ENCODE data around the gene PDCD1. TPM values are rescaled to one million over a fixed set of nuclear protein-coding genes. Genes with fewer than 3 reads are reported as not detected.

PDCD1 gene
- total RNA-seq, 1 experiment from 2014 or later: 0.22 TPM

- CTCF ChIA-PET: no interaction called here
- DNase-seq (ENCODE audit: low read depth, low spot score) (no peak), ATAC-seq (peak; percentile 23; the same call in 1 of the 2 replicates)
- Histone ChIP-seq H3K4me3 (replicated peaks in 1 of 2; ENCODE audit: low read depth in 1 of 2, low read length in 2 of 2) (no peak overlapping the region), H3K4me1 (ENCODE audit: control insufficient read depth in 1 of 2, insufficient read depth in 2 of 2, low read length in 2 of 2) (no peaks in the 10 kb centered on the region), H3K9ac (ENCODE audit: low read length) (no peak overlapping the region), H3K79me2 (ENCODE audit: insufficient read depth, low read length) (no peaks in the 10 kb centered on the region), H3K4me2 (ENCODE audit: low read length) (no peak overlapping the region), H4K20me1 (ENCODE audit: insufficient read depth) (no peaks in the 10 kb centered on the region), H3K27me3 (ENCODE audit: insufficient read depth, low read length) (no peaks in the 10 kb centered on the region), H2AFZ (ENCODE audit: low read depth, low read length, poor library complexity, severe bottlenecking) (no peak overlapping the region), H3K27ac (ENCODE audit: low read depth, low read length) (no peak overlapping the region), H3K36me3 (ENCODE audit: control insufficient read depth in 1 of 2, insufficient read depth in 2 of 2, low read length in 2 of 2) (no peaks in the 10 kb centered on the region), H3K9me3 (ENCODE audit: control insufficient read depth in 1 of 2, insufficient read depth in 1 of 2, low read depth in 1 of 2, low read length in 2 of 2) (no peaks in the 10 kb centered on the region), H3K9me2 (ENCODE audit: insufficient read depth) (no peaks in the 10 kb centered on the region)
- BruUV-seq (replicated peaks): no TSS peak
- RAD21 ChIA-PET (ENCODE audit: low non-redundant PET in 1 of 2, low total read pairs in 2 of 2, uncharacterized antibody in 2 of 2, unreplicated experiment in 2 of 2): no interaction called here
- POLR2A ChIA-PET: no interaction called here
- intact Hi-C loops (cut with micrococcal nuclease): no loop called here
- TF ChIP-seq ELF1 (IDR thresholded peaks at IDR 0.05; ENCODE audit: borderline replicate concordance, low read depth) (no peak), SP1 (IDR thresholded peaks at IDR 0.05; ENCODE audit: low read depth) (no peak), CTCF (IDR thresholded peaks at IDR 0.05 in 2 of 3, conservative IDR thresholded peaks at IDR 0.05 in 1 of 3; ENCODE audit: borderline replicate concordance in 1 of 3, insufficient read depth in 1 of 3, low read depth in 2 of 3, low read length in 2 of 3) (0 out of 6 replicates have a peak, but pooled peaks of 1 of the 3 experiments have one; percentile 4), RAD21 (IDR thresholded peaks at IDR 0.05; ENCODE audit: low read depth) (no peak), SRF (IDR thresholded peaks at IDR 0.05; ENCODE audit: low read depth) (no peak)
Observed at GRCh38 chr2:241804326-241805229, 54.1 kb downstream of the PDCD1 start.

Data from HCT116 (cell line).